ENCODE data around the gene ERC1.
"Not testable (repeated sequence)": the region's sequence is repeated elsewhere in the genome, so short reads cannot be mapped to it uniquely, and the experiment has no call there.

Gene ERC1

DNA sequence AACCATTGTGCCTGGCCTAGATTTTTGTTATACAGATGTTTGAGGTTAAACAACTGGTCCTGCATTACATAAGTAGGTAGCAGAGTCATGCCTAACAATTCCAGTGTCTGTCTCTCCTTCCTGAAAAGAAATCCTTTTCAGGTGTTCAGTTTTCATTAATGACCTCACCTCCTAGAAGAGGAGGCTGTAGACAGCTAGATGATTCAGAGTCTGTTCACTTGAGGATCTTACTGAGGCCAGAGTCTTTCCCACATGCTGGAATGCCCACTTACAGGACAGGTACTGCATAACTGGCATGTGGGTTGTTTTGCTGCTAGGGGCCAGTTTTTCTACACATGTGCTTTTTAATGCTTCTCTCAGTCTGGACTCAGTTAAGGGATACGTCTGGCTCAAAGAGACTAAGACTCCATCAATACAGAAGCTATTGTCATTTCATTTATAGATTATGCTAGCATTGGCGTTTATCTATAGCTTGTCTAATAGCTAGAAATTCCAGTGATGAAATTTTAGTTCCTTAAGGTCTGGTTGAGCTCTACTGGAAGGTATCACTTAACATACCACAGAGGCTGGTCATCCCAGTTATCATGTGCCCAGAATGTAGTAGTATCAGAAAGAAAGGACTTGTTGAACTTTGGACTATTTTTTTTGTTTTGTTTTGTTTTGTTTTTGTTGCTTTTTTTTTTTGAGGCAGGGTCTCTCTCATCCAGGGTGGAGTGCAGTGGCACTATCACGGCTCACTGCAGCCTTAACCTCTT is 206.4 kb downstream of the ERC1 start:
- DNase-seq, result no peak

GRCh38 chr12:1198854-1199253 is 207.8 kb downstream of the ERC1 start:
- DNase-seq, result not testable (repeated sequence)

- DNase-seq, result no peak
Measured at GRCh38 chr12:1199700-1200099, 208.7 kb downstream of the ERC1 start.

GRCh38 chr12:1201030-1201429 is 210.0 kb downstream of the ERC1 start:
- no peak for DNase-seq

- DNase-seq, result no peak
Measured at GRCh38 chr12:1201886-1202285, 210.9 kb downstream of the ERC1 start.

- DNase-seq, result no peak
Measured at GRCh38 chr12:1203735-1204019, 212.7 kb downstream of the ERC1 start.

DNA sequence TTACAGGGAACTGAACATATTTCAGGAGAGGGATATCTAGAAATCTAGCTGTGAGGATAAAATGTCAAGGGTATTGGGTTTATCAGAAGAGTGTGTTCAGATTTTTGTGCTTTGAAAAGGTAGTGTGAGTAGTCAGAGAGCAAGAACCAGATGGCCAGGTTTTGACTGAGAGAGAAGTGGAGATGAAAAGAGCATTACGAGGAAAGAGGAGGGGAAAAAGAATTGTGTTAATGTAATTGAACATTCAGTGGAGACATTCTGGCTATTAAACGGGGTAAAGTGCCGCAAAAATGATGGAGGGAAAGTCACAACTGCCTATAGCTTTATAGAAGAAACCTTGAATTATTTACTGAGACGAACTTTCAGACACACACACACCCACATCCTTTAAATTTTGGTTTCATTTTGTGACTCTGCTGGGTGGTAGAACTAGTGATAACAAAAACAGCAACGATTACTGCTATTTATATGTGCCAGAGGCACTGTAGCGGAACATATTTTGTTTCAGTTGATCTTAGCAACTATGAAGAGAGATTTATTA is 213.6 kb downstream of the ERC1 start:
- no peak for DNase-seq

- no peak for DNase-seq
Measured at GRCh38 chr12:1205512-1206060, 214.6 kb downstream of the ERC1 start.

- DNase-seq, result no peak
Measured at GRCh38 chr12:1206118-1206734, 215.2 kb downstream of the ERC1 start.

GRCh38 chr12:1207276-1207675 is 216.3 kb downstream of the ERC1 start:
- DNase-seq, result no peak

- not testable (repeated sequence) for DNase-seq
Measured at GRCh38 chr12:1208719-1209118, 217.7 kb downstream of the ERC1 start.

DNA sequence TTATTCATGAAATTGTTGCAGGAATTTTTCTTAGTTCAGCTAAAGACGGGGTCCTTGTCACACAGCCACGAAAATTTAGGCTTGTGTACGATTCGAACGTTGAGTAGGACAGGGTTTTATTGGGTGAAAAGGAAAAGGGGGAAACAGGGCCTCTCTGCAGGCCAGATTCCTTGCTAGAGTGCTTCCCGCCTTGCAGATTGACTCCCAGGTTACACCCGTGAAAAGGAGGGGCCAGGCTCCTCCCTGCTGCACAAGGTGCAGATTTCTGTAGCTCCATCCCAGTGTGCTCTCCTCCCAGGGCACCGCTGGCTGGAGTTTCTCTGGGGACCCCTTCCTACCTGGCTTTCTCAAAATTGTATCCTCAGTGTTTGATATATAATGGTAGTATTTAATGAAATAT is 221.5 kb downstream of the ERC1 start:
- no peak for DNase-seq

- DNase-seq, result no peak
Measured at GRCh38 chr12:1213205-1213604, 222.2 kb downstream of the ERC1 start.

DNA sequence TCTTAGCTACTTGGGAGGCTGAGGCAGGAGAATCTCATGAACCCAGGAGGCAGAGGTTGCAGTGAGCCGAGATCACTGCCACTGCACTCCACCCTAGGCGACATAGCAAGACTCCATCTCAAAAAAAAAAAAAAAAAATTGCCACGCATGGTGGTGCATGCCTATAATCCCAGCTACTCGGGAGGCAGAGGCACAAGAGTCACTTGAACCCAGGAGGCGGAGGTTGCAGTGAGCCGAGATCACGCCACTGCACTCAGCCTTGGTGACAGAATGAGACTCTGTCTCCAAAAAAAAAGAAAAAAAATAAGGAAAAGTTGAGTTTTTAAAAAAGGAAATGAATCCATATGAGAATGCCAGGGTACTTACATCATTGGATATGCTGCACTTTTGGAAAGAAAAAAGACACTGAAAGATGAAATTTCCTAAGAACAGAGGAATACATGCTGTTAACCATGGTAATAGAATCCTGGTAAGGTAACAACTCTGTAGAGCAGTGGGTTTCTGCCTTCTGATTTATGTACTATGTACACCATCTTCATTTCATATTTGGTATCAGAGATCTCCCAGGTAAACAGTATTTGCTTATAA is 222.7 kb downstream of the ERC1 start:
- DNase-seq, result no peak

- no peak for DNase-seq
Measured at GRCh38 chr12:1216560-1216959, 225.5 kb downstream of the ERC1 start.

GRCh38 chr12:1217191-1217949 is 226.3 kb downstream of the ERC1 start:
- DNase-seq, result no peak

GRCh38 chr12:1218369-1218768 is 227.3 kb downstream of the ERC1 start:
- no peak for DNase-seq

DNA sequence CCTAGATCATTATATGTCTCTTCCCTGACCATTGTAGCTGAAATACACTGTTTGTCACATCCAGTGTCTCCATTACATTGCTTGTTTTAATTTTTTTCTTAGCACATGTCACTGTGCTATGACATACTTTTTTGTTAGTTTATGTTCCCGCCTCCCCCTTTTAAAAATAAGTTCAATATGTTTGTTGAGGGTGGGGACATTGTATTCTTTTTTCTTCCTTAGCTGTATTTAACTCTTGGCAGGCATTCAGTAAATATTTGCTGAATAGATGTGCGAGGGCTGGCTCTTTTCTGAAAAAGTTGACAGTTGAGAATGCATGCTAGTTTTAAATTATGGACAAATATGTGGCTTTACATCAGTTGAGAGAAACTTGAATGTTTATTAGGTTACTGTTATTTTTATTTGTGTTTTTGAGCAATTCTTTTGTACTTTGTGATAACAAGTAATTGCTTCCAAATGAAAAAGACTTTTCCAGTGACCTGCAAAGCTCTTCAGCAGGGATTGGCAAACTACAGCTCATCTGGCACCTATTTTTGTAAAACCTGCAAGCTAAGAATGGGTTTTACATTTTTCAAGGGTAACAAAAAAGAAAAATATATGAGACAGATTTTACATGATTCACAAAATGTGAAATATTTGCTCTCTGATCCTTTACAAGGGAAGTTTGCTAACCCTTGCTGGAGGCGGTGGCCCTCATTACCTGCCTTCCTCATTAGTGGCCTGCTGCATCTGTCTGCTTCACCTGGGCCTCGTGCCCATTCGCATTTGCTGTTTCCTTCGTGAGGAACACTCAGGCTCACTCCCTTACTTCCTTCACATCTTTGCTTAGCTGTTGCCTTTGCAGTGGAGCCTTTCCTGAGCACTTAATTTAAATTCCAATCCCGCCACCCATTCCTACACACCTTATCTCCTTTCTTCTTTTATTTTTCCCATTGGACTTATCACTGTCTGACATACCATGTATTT is 229.4 kb downstream of the ERC1 start:
- no peak for DNase-seq

GRCh38 chr12:1222858-1223639 is 232.0 kb downstream of the ERC1 start:
- no peak for DNase-seq

DNA sequence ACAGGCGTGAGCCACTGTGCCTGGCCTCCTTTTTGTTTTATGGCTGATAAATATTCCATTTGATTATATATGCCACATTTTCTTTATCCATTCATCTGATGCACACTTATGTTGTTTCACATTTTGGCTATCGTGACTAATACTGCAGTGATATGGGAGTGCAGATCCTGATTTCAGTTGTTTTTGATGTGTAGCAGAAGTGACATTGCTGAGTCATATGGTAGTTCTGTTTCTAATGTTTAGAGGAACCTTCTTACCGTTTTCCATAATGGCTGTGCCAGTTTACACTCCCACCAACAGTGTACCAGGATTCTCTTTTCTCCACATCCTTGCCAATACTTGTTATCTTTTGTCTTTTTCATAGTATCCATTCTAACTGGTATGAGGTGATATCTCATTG is 235.9 kb downstream of the ERC1 start:
- no peak for DNase-seq

GRCh38 chr12:1234073-1234472 is 243.1 kb downstream of the ERC1 start:
- no peak for DNase-seq

Data from effector CD4-positive, alpha-beta T cell (primary cell).